ENCODE measurements around the gene UBE2R2.
"Not testable (repeated sequence)": the region's sequence is repeated elsewhere in the genome, so short reads cannot be mapped to it uniquely, and the experiment has no call there.

The UBE2R2 gene

GRCh38 chr9:33816327-33817252 lies at the start of gene UBE2R2:
Gene UBE2R2, plus strand, starts transcription at chr9:33817160. Its CDS starts 598 bp downstream, at chr9:33817758.
- in situ Hi-C loops (cut with HindIII; ENCODE audit: low sequenced_read_pairs), result no loop called here

- in situ Hi-C loops (cut with HindIII; ENCODE audit: low sequenced_read_pairs), result not testable (repeated sequence)
Measured at GRCh38 chr9:33770156-33770880, 46.6 kb upstream of the UBE2R2 start.

- in situ Hi-C loops (cut with HindIII; ENCODE audit: low sequenced_read_pairs), result not testable (repeated sequence)
Measured at GRCh38 chr9:33773135-33773534, 43.8 kb upstream of the UBE2R2 start.

GRCh38 chr9:33774074-33774659 lies 42.8 kb upstream of the UBE2R2 start:
- in situ Hi-C loops (cut with HindIII; ENCODE audit: low sequenced_read_pairs), result not testable (repeated sequence)

GRCh38 chr9:33776578-33776977 lies 40.4 kb upstream of the UBE2R2 start:
- in situ Hi-C loops (cut with HindIII; ENCODE audit: low sequenced_read_pairs), result no loop called here

GRCh38 chr9:33778700-33779351 lies 38.1 kb upstream of the UBE2R2 start:
- in situ Hi-C loops (cut with HindIII; ENCODE audit: low sequenced_read_pairs), result no loop called here

- in situ Hi-C loops (cut with HindIII; ENCODE audit: low sequenced_read_pairs), result no loop called here
Measured at GRCh38 chr9:33780276-33780675, 36.7 kb upstream of the UBE2R2 start.

- in situ Hi-C loops (cut with HindIII; ENCODE audit: low sequenced_read_pairs), result no loop called here
Measured at GRCh38 chr9:33781736-33782135, 35.2 kb upstream of the UBE2R2 start.

GRCh38 chr9:33782395-33783152 lies 34.4 kb upstream of the UBE2R2 start:
- in situ Hi-C loops (cut with HindIII; ENCODE audit: low sequenced_read_pairs), result no loop called here

GRCh38 chr9:33785914-33786313 lies 31.0 kb upstream of the UBE2R2 start:
- in situ Hi-C loops (cut with HindIII; ENCODE audit: low sequenced_read_pairs), result no loop called here

- in situ Hi-C loops (cut with HindIII; ENCODE audit: low sequenced_read_pairs), result no loop called here
Measured at GRCh38 chr9:33786681-33787080, 30.3 kb upstream of the UBE2R2 start.

- in situ Hi-C loops (cut with HindIII; ENCODE audit: low sequenced_read_pairs), result no loop called here
Measured at GRCh38 chr9:33787839-33788238, 29.1 kb upstream of the UBE2R2 start.

- in situ Hi-C loops (cut with HindIII; ENCODE audit: low sequenced_read_pairs), result not testable (repeated sequence)
Measured at GRCh38 chr9:33789429-33789828, 27.5 kb upstream of the UBE2R2 start.

GRCh38 chr9:33791117-33791516 lies 25.8 kb upstream of the UBE2R2 start:
- in situ Hi-C loops (cut with HindIII; ENCODE audit: low sequenced_read_pairs), result no loop called here

GRCh38 chr9:33793496-33793895 lies 23.5 kb upstream of the UBE2R2 start:
- in situ Hi-C loops (cut with HindIII; ENCODE audit: low sequenced_read_pairs), result not testable (repeated sequence)

- in situ Hi-C loops (cut with HindIII; ENCODE audit: low sequenced_read_pairs), result no loop called here
Measured at GRCh38 chr9:33794560-33794959, 22.4 kb upstream of the UBE2R2 start.

- in situ Hi-C loops (cut with HindIII; ENCODE audit: low sequenced_read_pairs), result no loop called here
Measured at GRCh38 chr9:33795281-33795680, 21.7 kb upstream of the UBE2R2 start, which contains the start of gene PRSS3. Gene PRSS3, plus strand, starts transcription at chr9:33795561. Its CDS starts 13 bp downstream, at chr9:33795574.

GRCh38 chr9:33795819-33796218 lies 21.1 kb upstream of the UBE2R2 start:
- in situ Hi-C loops (cut with HindIII; ENCODE audit: low sequenced_read_pairs), result no loop called here

- in situ Hi-C loops (cut with HindIII; ENCODE audit: low sequenced_read_pairs), result not testable (repeated sequence)
Measured at GRCh38 chr9:33796679-33797078, 20.3 kb upstream of the UBE2R2 start.

GRCh38 chr9:33797837-33798236 lies 19.1 kb upstream of the UBE2R2 start:
- in situ Hi-C loops (cut with HindIII; ENCODE audit: low sequenced_read_pairs), result no loop called here

Measured in DLD1 (cell line).